ACC112 (cell line): Measurements from ENCODE around the gene KLHL29.

Experiments used
- H2AFZ ChIP-seq: fragments of 200-600 bp; sonication (generic); one replicate; pipeline ENCODE4 v1.6.0; 2017; ENCODE audit warnings: antibody characterized with exemption, low read length; ENCODE audit not compliant: unreplicated experiment
- H3K27ac ChIP-seq: fragments of 200-600 bp; sonication (generic); 2 replicates; pipeline ENCODE4 v1.5.1; 2014; ENCODE audit warnings: low read depth, mild to moderate bottlenecking, antibody characterized with exemption, low read length, moderate library complexity
- H3K27me3 ChIP-seq: fragments of 200-600 bp; sonication (generic); 2 replicates; pipeline ENCODE4 v1.6.1; 2014; ENCODE audit warnings: mild to moderate bottlenecking, antibody characterized with exemption, low read length, moderate library complexity, mixed read lengths; ENCODE audit not compliant: insufficient read depth
- H3K36me3 ChIP-seq: fragments of 200-600 bp; sonication (generic); 2 replicates; pipeline ENCODE4 v1.6.1; 2016; ENCODE audit warnings: mild to moderate bottlenecking, antibody characterized with exemption, low read length, moderate library complexity, mixed read lengths; ENCODE audit not compliant: insufficient read depth
- H3K4me1 ChIP-seq: fragments of 200-600 bp; sonication (generic); one replicate; pipeline ENCODE4 v1.6.1; 2016; ENCODE audit warnings: low read length, mixed read lengths; ENCODE audit not compliant: insufficient read depth, unreplicated experiment, control insufficient read depth
- H3K4me3 ChIP-seq: fragments of 200-600 bp; sonication (generic); 2 replicates; pipeline ENCODE4 v1.5.1; 2014; ENCODE audit warnings: mild to moderate bottlenecking, low read depth, low read length
- H3K79me2 ChIP-seq: fragments of 200-600 bp; sonication (generic); one replicate; pipeline ENCODE4 v1.6.0; 2016; ENCODE audit warnings: low read length; ENCODE audit not compliant: control insufficient read depth, unreplicated experiment, insufficient read depth

Gene KLHL29

DNA sequence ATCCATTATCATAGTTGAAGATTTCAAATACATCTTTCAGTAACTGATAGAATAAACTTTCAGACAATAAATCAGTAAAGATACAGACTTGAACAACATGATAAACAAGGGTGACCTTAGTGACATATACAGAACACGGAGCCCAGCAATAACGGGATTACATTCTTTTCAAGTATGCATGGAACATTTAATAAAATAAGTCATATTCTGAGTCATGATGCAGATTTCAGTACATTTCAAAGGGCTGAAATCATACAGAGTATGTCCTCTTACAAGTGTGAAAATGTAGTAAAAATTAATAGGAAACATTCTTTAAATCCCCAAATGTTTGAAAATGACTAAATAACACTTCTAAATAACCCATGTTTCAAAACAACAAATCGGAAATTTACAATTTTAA is 17.2 kb upstream of the KLHL29 start:
- no peaks in the 10 kb centered on the region; the same call in 1 of the 2 replicates for H3K27me3 ChIP-seq
- H3K79me2 ChIP-seq, result no peaks in the 10 kb centered on the region
- no peaks in the 10 kb centered on the region for H3K36me3 ChIP-seq
- H2AFZ ChIP-seq, result peak overlapping the region; percentile 99
- H3K27ac ChIP-seq, result peak overlapping the region; percentile 78
- H3K4me3 ChIP-seq, result peak overlapping the region; percentile 72
- peaks cover 15% of the 10 kb centered on the region for H3K4me1 ChIP-seq

DNA sequence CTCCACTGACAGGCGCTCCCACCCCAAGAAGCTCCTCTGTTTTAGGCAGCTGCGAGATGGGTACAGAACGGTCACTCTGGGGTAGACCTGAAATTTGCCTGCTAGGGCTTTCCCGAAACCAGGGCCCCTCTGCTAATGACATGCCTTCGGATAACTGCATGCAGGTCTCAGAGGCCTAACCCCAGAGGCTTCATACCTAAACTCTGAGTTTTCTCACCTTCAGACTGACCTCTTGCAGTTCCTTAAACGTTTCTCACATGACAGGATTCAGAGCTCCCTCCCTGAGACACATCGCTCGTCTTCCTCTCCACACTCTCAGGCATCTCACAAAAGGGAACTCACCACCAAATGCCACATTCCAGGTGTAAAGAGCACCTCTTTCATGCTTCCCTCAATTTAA is 11.3 kb upstream of the KLHL29 start:
- H3K27me3 ChIP-seq, result no peaks in the 10 kb centered on the region
- no peaks in the 10 kb centered on the region for H3K79me2 ChIP-seq
- H2AFZ ChIP-seq, result no peak overlapping the region
- no peaks in the 10 kb centered on the region for H3K36me3 ChIP-seq
- no peak overlapping the region for H3K4me3 ChIP-seq
- H3K27ac ChIP-seq, result no peak overlapping the region
- peaks cover 14% of the 10 kb centered on the region for H3K4me1 ChIP-seq

DNA sequence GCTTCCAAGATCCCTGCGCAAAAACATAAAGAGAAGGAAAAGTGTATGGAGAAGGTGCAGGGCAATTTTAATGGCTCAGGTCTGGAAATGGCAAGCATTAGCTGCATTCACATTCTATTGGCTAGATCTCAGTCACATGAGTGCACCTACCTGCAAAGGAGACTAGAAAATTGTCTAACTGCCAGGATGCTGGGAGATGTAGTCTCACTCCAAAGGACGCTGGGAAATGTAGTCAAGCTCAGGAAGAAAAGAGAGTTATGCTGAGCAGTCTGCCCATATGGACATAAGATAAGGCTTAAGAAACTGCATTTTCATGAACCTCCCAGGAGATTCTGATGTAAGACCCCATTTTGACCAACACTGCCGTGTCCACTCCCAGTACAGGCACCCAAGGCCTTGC is 9.5 kb upstream of the KLHL29 start:
- no peak overlapping the region for H3K27ac ChIP-seq
- H3K27me3 ChIP-seq, result no peaks in the 10 kb centered on the region
- H3K36me3 ChIP-seq, result no peaks in the 10 kb centered on the region
- H3K79me2 ChIP-seq, result no peaks in the 10 kb centered on the region
- peaks cover 27% of the 10 kb centered on the region for H3K4me1 ChIP-seq
- no peak overlapping the region for H2AFZ ChIP-seq
- no peak overlapping the region for H3K4me3 ChIP-seq

DNA sequence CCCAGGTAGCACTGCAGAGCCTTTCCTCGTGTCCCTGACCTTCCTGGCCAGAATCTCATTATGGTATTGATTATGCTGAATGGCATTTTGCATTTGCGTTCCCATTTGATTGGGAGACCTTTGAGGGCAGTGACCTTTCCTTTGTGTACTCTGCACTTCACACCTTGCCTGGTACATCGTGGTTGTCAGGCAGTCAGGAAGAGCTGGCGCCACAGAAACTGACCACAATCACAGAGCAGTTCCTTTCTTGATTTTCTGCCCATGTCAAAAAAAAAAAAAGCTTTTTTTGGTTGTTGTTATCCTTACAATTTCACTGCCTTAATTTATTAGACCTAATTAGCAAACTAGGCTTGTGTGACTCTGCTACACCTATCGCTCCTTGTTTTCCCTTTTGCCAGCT is 8.9 kb upstream of the KLHL29 start:
- H3K27me3 ChIP-seq, result no peaks in the 10 kb centered on the region
- no peak overlapping the region for H2AFZ ChIP-seq
- no peak overlapping the region for H3K27ac ChIP-seq

GRCh38 chr2:23376972-23377371 is 8.0 kb upstream of the KLHL29 start:
- Histone ChIP-seq H3K27ac (no peak overlapping the region), H3K27me3 (no peaks in the 10 kb centered on the region), H3K4me3 (no peak overlapping the region), H3K4me1 (peaks cover 41% of the 10 kb centered on the region), H2AFZ (no peak overlapping the region), H3K36me3 (no peaks in the 10 kb centered on the region), H3K79me2 (no peaks in the 10 kb centered on the region)

More for the DNA sequence above, 8.9 kb upstream of the KLHL29 start:
- peaks cover 33% of the 10 kb centered on the region for H3K4me1 ChIP-seq
- no peaks in the 10 kb centered on the region for H3K36me3 ChIP-seq
- no peaks in the 10 kb centered on the region for H3K79me2 ChIP-seq
- no peak overlapping the region for H3K4me3 ChIP-seq

DNA sequence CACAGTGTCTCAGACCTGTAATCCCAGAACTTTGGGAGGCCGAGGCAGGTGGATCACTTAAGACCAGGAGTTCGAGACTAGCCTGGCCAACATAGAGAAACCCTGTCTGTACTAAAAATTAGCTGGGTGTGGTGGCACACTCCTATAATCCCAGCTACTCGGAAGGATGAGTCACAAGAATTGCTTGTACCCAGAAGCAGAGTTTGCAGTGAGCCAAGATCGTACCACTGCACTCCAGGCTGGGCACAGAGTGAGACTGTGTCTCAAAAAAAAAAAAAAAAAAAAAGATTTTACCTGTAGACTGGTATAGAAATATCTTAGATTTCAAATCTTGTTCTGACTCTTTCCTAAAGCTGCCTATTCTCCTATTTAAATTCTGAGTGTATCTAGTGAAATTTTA is 7.2 kb upstream of the KLHL29 start:
- no peak overlapping the region for H3K4me3 ChIP-seq
- no peaks in the 10 kb centered on the region for H3K27me3 ChIP-seq
- H2AFZ ChIP-seq, result no peak overlapping the region
- H3K36me3 ChIP-seq, result no peaks in the 10 kb centered on the region
- peak overlapping the region; percentile 27; the same call in 1 of the 2 replicates for H3K27ac ChIP-seq
- H3K79me2 ChIP-seq, result no peaks in the 10 kb centered on the region
- peaks cover 41% of the 10 kb centered on the region for H3K4me1 ChIP-seq

- peaks cover 41% of the 10 kb centered on the region for H3K4me1 ChIP-seq
- no peak overlapping the region for H2AFZ ChIP-seq
- H3K27ac ChIP-seq, result no peak overlapping the region
Observed at GRCh38 chr2:23378496-23378895, 6.5 kb upstream of the KLHL29 start.

DNA sequence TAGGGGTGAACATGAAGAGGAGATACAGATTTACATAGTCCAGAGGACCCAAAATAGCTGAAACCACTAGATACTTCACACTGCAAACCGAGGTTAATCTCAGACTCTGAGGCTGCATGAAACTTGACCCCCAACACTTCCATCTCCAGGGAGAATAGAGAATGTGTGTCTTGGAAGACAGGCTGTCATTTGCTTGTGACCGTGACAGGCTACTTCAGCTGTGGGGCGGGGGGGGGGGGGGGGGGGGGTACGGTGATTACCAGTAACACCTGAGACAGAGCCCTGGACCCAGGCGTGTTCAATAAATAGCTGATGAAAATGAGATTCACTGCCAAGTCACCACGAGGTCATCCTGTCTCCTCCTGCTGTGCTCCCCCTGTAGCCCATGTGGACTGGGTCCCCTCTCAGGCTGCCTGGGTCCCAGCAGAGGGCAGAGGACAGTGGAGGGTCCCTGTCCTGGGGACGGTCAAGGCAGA is 5.7 kb upstream of the KLHL29 start:
- no peak overlapping the region for H3K4me3 ChIP-seq
- no peaks in the 10 kb centered on the region for H3K27me3 ChIP-seq
- H2AFZ ChIP-seq, result no peak overlapping the region
- H3K4me1 ChIP-seq, result peaks cover 43% of the 10 kb centered on the region
- no peaks in the 10 kb centered on the region for H3K36me3 ChIP-seq
- H3K79me2 ChIP-seq, result no peaks in the 10 kb centered on the region
- H3K27ac ChIP-seq, result no peak overlapping the region

More at GRCh38 chr2:23378496-23378895, 6.5 kb upstream of the KLHL29 start:
- Histone ChIP-seq H3K27me3 (no peaks in the 10 kb centered on the region), H3K79me2 (no peaks in the 10 kb centered on the region), H3K36me3 (no peaks in the 10 kb centered on the region), H3K4me3 (no peak overlapping the region)

DNA sequence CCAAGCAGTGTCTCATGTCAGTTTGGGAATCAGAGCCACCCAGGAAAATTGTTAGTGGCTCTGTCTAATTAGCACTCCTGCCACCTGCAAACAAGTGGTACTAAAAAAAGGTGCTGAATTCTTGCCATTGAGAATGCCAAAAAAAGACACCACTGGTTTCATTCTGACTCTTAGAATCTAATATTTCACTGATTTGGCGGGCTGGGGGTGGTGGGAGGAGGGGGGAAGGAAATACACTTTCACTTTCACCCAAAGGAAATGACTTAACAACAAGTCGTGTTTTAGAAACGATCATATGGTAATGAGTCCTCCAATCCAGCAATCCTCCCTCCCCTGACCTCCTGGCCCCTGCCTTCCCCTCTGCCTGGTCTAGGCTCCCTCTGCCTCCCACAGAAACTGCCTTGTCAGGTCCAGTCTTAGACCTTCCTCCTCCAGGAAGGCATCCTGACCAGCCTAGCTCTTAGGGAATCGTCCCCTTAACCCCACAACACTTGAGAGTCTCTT is 4.4 kb upstream of the KLHL29 start:
- H3K27me3 ChIP-seq, result no peaks in the 10 kb centered on the region
- H3K4me3 ChIP-seq, result peak overlapping the region; percentile 51; the same call in 1 of the 2 replicates
- H3K36me3 ChIP-seq, result no peaks in the 10 kb centered on the region
- H3K4me1 ChIP-seq, result peaks cover 46% of the 10 kb centered on the region
- H3K27ac ChIP-seq, result peak overlapping the region; percentile 85
- peak overlapping the region; percentile 63 for H2AFZ ChIP-seq
- H3K79me2 ChIP-seq, result no peaks in the 10 kb centered on the region

GRCh38 chr2:23381084-23381483 is 3.9 kb upstream of the KLHL29 start:
- no peak overlapping the region for H2AFZ ChIP-seq
- no peaks in the 10 kb centered on the region for H3K36me3 ChIP-seq
- H3K4me1 ChIP-seq, result peaks cover 46% of the 10 kb centered on the region
- peaks cover 2% of the 10 kb centered on the region for H3K79me2 ChIP-seq
- H3K27ac ChIP-seq, result peak overlapping the region; percentile 85
- peak overlapping the region; percentile 51; the same call in 1 of the 2 replicates for H3K4me3 ChIP-seq
- H3K27me3 ChIP-seq, result no peaks in the 10 kb centered on the region

- Histone ChIP-seq H3K27me3 (no peaks in the 10 kb centered on the region), H3K4me1 (peaks cover 46% of the 10 kb centered on the region), H3K79me2 (peaks cover 6% of the 10 kb centered on the region), H3K36me3 (no peaks in the 10 kb centered on the region), H3K27ac (peak overlapping the region; percentile 85), H3K4me3 (no peak overlapping the region), H2AFZ (no peak overlapping the region)
Observed at GRCh38 chr2:23381485-23381884, 3.5 kb upstream of the KLHL29 start.
